GM06990 (cell line): ENCODE results near the gene ZNRF4.

Experiments used
- DNase-seq: peaks from one replicate; pipeline ENCODE4 v3.0.0-alpha.2; 2011; ENCODE audit not compliant: insufficient read length; ENCODE audit errors: extremely low read depth
- H3K27me3 ChIP-seq: replicated peaks from 2 replicates; pipeline ENCODE4 v1.6.0; 2011; ENCODE audit warnings: low read length; ENCODE audit not compliant: control insufficient read depth, insufficient read depth
- H3K36me3 ChIP-seq: 2 replicates; pipeline ENCODE4 v1.5.1; 2011; ENCODE audit warnings: low read length; ENCODE audit not compliant: control insufficient read depth, insufficient read depth
- H3K4me3 ChIP-seq: replicated peaks from 2 replicates; pipeline ENCODE4 v1.5.1; 2011; ENCODE audit warnings: low read depth, mild to moderate bottlenecking, control low read depth, low read length
- CTCF ChIP-seq: IDR thresholded peaks from 2 replicates; pipeline ENCODE4 v1.5.1; 2011; ENCODE audit warnings: low read length, control low read depth, mild to moderate bottlenecking, inconsistent platforms; ENCODE audit not compliant: insufficient read depth, poor library complexity, severe bottlenecking

Gene ZNRF4

GRCh38 chr19:5445071-5445470, 10.1 kb upstream of the ZNRF4 start:
- no peaks in the 10 kb centered on the region for H3K36me3 ChIP-seq
- no peaks in the 10 kb centered on the region for H3K27me3 ChIP-seq
- no peak for DNase-seq
- no peak for TF ChIP-seq CTCF
- no peak overlapping the region for H3K4me3 ChIP-seq

GRCh38 chr19:5445561-5446055, 9.6 kb upstream of the ZNRF4 start:
- Histone ChIP-seq H3K36me3 (no peaks in the 10 kb centered on the region), H3K27me3 (no peaks in the 10 kb centered on the region), H3K4me3 (no peak overlapping the region)
- TF ChIP-seq CTCF = no peak
- no peak for DNase-seq

- no peaks in the 10 kb centered on the region for H3K27me3 ChIP-seq
- TF ChIP-seq CTCF = no peak
- no peaks in the 10 kb centered on the region for H3K36me3 ChIP-seq
- no peak for DNase-seq
- no peak overlapping the region for H3K4me3 ChIP-seq
Observed at GRCh38 chr19:5447700-5448311, 7.4 kb upstream of the ZNRF4 start.

- TF ChIP-seq CTCF = no peak
- Histone ChIP-seq H3K27me3 (no peaks in the 10 kb centered on the region), H3K36me3 (no peaks in the 10 kb centered on the region), H3K4me3 (no peak overlapping the region)
- DNase-seq = no peak
Observed at GRCh38 chr19:5448374-5448773, 6.8 kb upstream of the ZNRF4 start.

- TF ChIP-seq CTCF = no peak
- Histone ChIP-seq H3K36me3 (no peaks in the 10 kb centered on the region), H3K4me3 (no peak overlapping the region), H3K27me3 (no peaks in the 10 kb centered on the region)
- DNase-seq = no peak
Observed at GRCh38 chr19:5450482-5451126, 4.6 kb upstream of the ZNRF4 start.
